GM21367 (cell line): Measurements from ENCODE around the gene GMNC.
"Not testable (repeated sequence)": the region's sequence is repeated elsewhere in the genome, so short reads cannot be mapped to it uniquely, and the experiment has no call there.

Source experiments
- ATAC-seq: cut with Tn5 transposase; IDR thresholded peaks from one replicate; pipeline ENCODE4 v1.9.1; 2021; ENCODE audit not compliant: unreplicated experiment

The GMNC gene, protein sequence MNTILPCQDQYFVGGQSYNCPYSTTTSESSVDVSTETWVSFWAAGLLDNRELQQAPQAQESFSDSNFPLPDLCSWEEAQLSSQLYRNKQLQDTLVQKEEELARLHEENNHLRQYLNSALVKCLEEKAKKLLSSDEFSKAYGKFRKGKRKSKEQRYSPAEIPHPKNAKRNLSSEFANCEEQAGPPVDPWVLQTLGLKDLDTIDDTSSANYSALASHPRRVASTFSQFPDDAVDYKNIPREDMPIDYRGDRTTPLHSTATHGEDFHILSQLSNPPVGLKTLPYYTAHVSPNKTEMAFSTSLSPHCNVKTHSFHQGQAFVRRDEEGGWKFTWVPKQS

DNA sequence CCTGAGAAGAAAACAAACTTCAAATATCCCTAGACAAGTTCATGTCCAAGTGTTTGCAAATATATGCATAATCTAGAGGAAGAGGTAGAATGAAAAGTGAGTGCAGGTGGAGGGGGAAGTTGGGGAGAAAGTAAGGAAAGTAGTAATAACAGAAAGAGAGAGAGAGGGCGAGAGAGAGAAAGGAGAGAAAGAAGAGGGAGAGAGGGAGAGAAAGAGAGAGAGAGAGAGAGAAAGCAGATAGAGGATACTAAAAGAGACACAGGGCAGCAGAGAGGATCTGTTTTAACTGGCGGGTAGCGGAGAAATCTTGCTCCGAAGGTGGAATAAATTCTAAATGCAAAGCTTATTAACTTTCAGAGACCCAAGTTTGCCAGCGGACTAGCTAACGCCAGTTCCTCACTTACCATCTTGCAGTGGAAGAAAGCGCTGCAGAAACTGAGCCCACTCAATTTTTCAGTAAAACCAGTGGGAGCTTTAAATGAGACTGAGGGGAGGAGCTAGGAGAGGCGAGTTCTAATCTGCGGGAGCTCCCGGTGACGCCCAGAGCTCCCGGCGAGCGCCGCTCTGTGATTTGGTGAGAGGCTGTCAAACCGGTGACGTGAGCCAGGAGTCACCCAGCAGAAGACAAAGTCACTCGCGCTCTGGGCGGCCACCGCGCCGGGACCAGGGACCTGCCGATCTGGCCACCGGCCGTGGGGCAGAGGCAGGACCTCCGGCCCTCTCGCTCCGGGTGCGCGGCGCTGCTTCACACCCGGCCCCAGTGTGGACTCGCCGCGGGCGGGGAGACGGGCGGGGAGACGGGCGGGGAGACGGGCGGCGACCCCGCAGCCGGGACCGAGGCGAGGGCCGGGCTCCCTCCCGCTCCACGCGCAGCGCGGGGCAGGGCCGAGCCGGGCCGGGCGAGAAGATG, at the start of gene GMNC:
Gene GMNC, minus strand, starts transcription at position 486 of the 910 bp plus-strand sequence. Its CDS starts 79 bp downstream, at position 407.
- peak; percentile 78 for ATAC-seq

GRCh38 chr3:190911382-190911781, 48.9 kb upstream of the GMNC start:
- no peak for ATAC-seq

DNA sequence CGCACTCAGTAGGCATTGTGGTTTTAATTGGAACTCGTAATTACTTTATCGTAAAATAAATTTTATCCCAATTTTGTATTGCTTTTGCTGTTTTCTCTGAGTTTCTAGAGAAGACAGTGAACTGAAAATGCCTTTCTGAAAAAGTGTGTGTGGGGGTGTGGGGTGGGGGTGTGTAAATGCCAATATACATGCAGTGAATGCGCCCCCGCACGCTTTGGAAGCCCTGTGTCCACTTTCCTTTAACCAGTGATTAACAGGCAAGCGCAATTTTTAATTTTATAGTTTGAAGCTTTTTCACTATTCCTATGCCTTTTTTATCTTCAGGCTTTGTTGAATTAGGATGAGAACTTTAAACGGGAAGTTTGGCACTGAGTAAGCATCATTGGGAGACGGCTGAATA, 47.4 kb upstream of the GMNC start:
- no peak for ATAC-seq

- ATAC-seq: no peak
These were observed 40.7 kb upstream of the GMNC start for GRCh38 chr3:190903156-190903555.

DNA sequence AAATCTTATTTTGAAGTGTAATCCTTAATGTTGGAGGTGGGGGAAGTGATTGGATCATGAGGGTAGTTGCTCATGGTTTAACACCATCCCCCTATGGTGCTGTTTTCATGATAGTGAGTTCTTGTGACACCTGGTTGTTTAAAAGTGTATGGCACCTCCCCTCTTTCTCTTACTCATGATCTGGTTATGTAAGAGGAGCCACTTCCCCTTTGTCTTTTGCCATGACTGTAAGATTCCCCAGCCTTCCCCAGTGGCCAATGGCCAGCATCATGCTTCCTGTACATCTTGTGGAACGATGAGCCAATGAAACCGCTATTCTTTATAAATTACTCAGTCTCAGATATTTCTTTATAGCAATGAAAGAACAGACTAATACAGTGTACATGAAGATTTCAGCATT, 39.8 kb upstream of the GMNC start:
- no peak for ATAC-seq

DNA sequence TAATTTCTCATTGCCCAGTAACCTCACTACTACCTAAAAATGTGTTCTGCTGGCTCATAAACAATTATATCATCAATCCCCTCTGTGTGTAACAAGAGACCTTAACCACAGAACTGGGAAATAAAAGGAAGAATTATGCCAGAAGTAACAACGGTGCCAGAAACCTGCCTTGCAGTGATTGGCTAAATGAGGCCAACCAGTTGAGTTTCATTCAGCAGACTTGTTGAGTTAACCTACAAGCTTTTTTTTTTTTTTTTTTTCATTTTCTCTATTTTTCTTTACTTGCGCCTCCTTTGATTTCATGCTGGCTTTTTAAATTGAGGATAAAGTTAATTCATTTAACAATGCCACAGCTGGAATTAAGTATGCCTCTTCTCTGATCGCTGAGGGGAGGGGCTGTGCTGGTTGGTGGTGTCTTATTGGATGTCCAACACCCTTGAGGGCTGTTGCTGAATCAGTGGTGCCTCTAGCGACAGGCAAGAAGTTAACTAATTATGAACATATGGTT, 30.0 kb upstream of the GMNC start:
- no peak for ATAC-seq

- no peak for ATAC-seq
These were observed 24.5 kb upstream of the GMNC start for GRCh38 chr3:190886945-190887344.

GRCh38 chr3:190883973-190884832, 21.7 kb upstream of the GMNC start:
- peak; percentile 85 for ATAC-seq

GRCh38 chr3:190883141-190883540, 20.6 kb upstream of the GMNC start:
- no peak for ATAC-seq

DNA sequence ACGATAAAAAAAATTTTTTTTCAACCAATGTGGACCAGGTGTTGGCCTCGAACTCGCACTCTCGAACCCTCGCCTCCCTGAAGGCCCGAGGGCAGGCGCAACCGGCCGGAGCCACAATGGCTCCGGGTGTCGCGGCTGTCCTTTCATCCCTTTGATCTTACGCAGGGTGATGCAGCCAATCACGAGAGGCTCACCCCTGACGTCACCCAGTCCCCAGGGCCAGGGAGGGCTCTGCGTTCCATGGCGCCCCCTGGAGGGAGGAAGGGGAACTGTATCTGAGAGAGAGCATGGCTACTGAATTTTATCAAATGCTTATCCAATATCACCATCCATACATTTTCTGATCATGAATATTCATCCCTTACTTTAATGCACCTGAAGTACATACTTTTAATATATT, 15.4 kb upstream of the GMNC start:
- ATAC-seq: no peak

DNA sequence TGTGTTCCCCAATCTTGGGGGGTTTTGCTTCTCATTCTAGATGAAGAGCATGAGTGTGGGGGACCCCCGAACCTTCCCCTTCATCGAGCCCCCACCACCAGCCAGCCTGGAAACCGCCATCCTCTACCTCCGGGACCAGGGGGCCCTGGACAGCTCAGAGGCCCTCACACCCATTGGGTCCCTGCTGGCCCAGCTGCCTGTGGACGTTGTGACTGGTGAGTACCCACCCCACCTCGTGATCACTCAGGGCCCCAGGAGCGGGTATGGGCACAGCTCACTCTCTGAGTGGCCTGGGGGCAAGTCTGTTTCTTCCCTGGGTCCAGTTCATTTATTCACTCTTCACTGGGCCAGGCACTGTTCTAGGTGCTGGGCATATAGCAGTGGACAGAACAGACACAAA, 13.9 kb upstream of the GMNC start:
- ATAC-seq: not testable (repeated sequence)

DNA sequence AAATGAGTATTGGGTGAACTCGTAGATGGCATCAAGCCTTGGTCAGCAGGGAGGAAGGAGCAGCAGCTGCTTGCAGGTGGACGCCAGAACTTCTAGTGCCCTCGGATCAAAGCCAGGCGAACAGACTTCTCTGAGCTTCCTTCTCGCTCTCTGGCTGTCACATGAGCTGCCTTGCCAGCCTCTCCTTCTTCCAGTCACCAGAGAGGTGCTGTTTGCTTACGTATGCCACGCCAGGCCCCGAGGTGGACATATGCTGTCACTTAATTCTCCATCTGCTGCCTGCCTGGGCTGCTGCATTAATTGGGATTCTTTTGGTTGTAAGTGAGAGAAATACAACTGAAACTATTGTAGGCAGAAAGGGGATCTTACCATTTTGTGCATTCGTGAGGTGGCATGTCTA, 12.6 kb upstream of the GMNC start:
- not testable (repeated sequence) for ATAC-seq

- no peak for ATAC-seq
These were observed 7.6 kb upstream of the GMNC start for GRCh38 chr3:190870127-190870526.

GRCh38 chr3:190867071-190867470, 4.6 kb upstream of the GMNC start:
- no peak for ATAC-seq

- ATAC-seq: no peak
These were observed 3.3 kb upstream of the GMNC start for GRCh38 chr3:190865828-190866227.

DNA sequence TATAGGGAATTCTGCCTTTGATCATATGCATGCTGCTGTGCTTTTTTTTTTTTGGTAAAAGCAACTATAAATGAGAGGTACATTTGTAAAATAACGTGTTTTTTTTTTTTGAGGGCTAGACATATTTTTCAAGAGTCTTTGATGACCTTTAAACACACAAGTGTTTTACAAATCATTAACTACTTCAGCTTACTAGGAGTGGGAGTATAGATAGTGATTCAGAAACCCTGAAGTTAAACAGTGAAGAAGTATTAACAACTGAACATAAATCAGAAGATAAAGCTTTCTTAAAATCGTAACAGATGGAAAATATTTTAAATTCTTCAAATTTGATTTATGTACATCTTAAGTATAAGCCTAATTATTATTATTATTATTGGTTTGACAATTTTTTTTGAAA, 2.9 kb upstream of the GMNC start:
- no peak for ATAC-seq

DNA sequence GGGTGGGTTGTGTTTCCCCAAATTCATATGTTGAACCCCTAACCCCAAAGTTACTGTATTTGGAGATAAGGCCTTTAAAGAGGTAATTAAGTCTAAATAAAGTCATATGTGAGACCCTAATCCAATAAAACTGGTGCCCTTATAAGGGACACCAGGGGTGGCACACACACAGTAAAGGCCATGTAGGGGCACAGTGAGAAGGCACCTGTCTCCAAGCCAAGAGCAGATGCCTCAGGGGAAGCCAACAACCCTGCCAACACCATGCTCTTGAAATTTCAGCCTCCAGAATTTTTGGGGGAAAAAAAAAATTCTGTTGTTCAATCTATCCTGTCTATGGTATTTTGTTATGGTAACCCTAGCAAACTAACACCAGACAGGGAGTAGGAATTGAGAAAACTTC, 1.5 kb upstream of the GMNC start:
- no peak for ATAC-seq

DNA sequence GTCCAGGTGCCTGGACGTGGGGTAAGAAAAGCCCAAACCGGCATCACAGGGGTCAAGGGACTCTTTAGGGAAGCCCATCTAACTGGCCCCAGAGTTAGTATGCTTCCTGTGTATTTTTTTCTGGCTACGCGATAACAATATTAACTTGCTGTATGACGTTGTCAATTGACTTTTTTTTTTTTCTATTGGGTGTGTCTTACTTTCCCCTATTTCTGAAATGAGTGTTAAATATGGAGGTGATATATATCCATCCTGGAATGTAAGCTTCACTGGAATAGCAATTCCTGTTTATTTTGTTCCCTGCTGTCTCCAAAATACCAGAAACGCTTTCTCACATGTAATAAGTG, 598 bp upstream of the GMNC start:
- ATAC-seq: peak; percentile 19

- no peak for ATAC-seq
These were observed 2.0 kb downstream of the GMNC start for GRCh38 chr3:190860521-190860920.

DNA sequence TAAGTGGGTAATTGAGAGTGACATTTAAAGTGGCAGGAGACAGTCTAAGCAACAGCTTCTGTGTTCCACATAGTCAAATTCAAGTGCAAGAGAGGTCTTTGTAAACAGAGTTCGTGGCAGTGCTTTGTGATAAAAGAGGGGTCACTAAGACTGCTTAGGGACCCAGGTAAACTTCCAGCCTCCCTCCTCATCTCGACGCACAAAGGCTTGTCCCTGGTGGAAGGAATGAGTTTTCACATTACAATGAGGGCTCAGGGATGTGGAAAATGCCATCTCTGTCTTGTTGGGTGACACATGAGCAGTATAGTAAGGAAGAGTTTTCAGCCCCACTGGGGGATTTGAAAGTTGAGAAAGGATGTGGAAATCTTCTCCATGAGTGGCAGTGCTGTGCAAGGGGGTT, 7.3 kb downstream of the GMNC start:
- no peak for ATAC-seq

GRCh38 chr3:190854062-190854461, 8.4 kb downstream of the GMNC start:
- no peak for ATAC-seq
